Adipocyte (in vitro differentiated cells): ENCODE measurements around the gene ESPNL.
"Not testable (repeated sequence)": the region's sequence is repeated elsewhere in the genome, so short reads cannot be mapped to it uniquely, and the experiment has no call there.

Experiments used
- DNase-seq: peaks from one replicate; pipeline ENCODE4 v3.0.0-alpha.2; 2015; ENCODE audit warnings: low read depth
- H3K27me3 ChIP-seq: replicated peaks from 2 replicates; pipeline ENCODE4 v1.7.0; 2013; ENCODE audit warnings: mild to moderate bottlenecking, low read length, moderate library complexity; ENCODE audit not compliant: control insufficient read depth, insufficient read depth
- H3K36me3 ChIP-seq: 2 replicates; pipeline ENCODE4 v1.7.0; 2013; ENCODE audit warnings: low read length, mild to moderate bottlenecking, moderate library complexity; ENCODE audit not compliant: control insufficient read depth, insufficient read depth, severe bottlenecking
- H3K4me1 ChIP-seq: 2 replicates; pipeline ENCODE4 v1.7.0; 2013; ENCODE audit warnings: mild to moderate bottlenecking, low read length, moderate library complexity; ENCODE audit not compliant: control insufficient read depth, insufficient read depth
- H3K4me3 ChIP-seq: 2 replicates; pipeline ENCODE4 v1.7.0; 2013; ENCODE audit warnings: mild to moderate bottlenecking, low read length, moderate library complexity
- H3K9ac ChIP-seq: 2 replicates; pipeline ENCODE4 v1.7.0; 2013; ENCODE audit warnings: mild to moderate bottlenecking, low read length, moderate library complexity
- H3K9me3 ChIP-seq: 2 replicates; pipeline ENCODE4 v1.7.0; 2013; ENCODE audit warnings: mild to moderate bottlenecking, low read length, moderate library complexity; ENCODE audit not compliant: control insufficient read depth

Gene ESPNL

GRCh38 chr2:238063414-238064189 is 36.5 kb upstream of the ESPNL start:
- H3K9ac ChIP-seq, result no peak overlapping the region
- H3K36me3 ChIP-seq, result peaks cover 21% of the 10 kb centered on the region
- no peak for DNase-seq
- no peaks in the 10 kb centered on the region for H3K27me3 ChIP-seq
- H3K4me1 ChIP-seq, result peaks cover 19% of the 10 kb centered on the region
- H3K4me3 ChIP-seq, result no peak overlapping the region
- H3K9me3 ChIP-seq, result no peaks in the 10 kb centered on the region

- Histone ChIP-seq H3K9ac (no peak overlapping the region), H3K4me3 (no peak overlapping the region), H3K9me3 (no peaks in the 10 kb centered on the region), H3K36me3 (peaks cover 25% of the 10 kb centered on the region), H3K27me3 (no peaks in the 10 kb centered on the region), H3K4me1 (peaks cover 20% of the 10 kb centered on the region)
- DNase-seq, result no peak
These were observed 35.8 kb upstream of the ESPNL start for GRCh38 chr2:238064376-238064775.

- H3K36me3 ChIP-seq, result peaks cover 32% of the 10 kb centered on the region
- H3K4me1 ChIP-seq, result peaks cover 13% of the 10 kb centered on the region
These were observed 34.9 kb upstream of the ESPNL start for GRCh38 chr2:238065071-238065846.

GRCh38 chr2:238066218-238066617 is 33.9 kb upstream of the ESPNL start:
- no peak for DNase-seq
- peaks cover 12% of the 10 kb centered on the region for H3K4me1 ChIP-seq
- H3K27me3 ChIP-seq, result no peaks in the 10 kb centered on the region
- no peak overlapping the region for H3K9ac ChIP-seq
- H3K4me3 ChIP-seq, result no peak overlapping the region
- H3K36me3 ChIP-seq, result peaks cover 32% of the 10 kb centered on the region
- no peaks in the 10 kb centered on the region for H3K9me3 ChIP-seq

More at GRCh38 chr2:238065071-238065846, 34.9 kb upstream of the ESPNL start:
- Histone ChIP-seq H3K9me3 (no peaks in the 10 kb centered on the region), H3K9ac (no peak overlapping the region), H3K27me3 (no peaks in the 10 kb centered on the region), H3K4me3 (no peak overlapping the region)
- DNase-seq, result no peak

- H3K4me3 ChIP-seq, DNase-seq, H3K27me3 ChIP-seq, H3K9me3 ChIP-seq, H3K9ac ChIP-seq: not testable (repeated sequence)
- H3K36me3 ChIP-seq, result peaks cover 35% of the 10 kb centered on the region
- H3K4me1 ChIP-seq, result peaks cover 10% of the 10 kb centered on the region
These were observed 33.4 kb upstream of the ESPNL start for GRCh38 chr2:238066718-238067117.

GRCh38 chr2:238067939-238068338 is 32.2 kb upstream of the ESPNL start:
- Histone ChIP-seq H3K27me3 (no peaks in the 10 kb centered on the region), H3K4me3 (no peak overlapping the region), H3K9me3 (peaks cover 11% of the 10 kb centered on the region), H3K36me3 (peaks cover 47% of the 10 kb centered on the region), H3K4me1 (peaks cover 5% of the 10 kb centered on the region), H3K9ac (no peak overlapping the region)
- DNase-seq, result no peak

GRCh38 chr2:238069021-238069709 is 31.0 kb upstream of the ESPNL start:
- peaks cover 52% of the 10 kb centered on the region for H3K36me3 ChIP-seq
- no peak overlapping the region for H3K9ac ChIP-seq
- H3K27me3 ChIP-seq, result no peaks in the 10 kb centered on the region
- no peak overlapping the region for H3K4me3 ChIP-seq
- no peak for DNase-seq
- peaks cover 21% of the 10 kb centered on the region for H3K9me3 ChIP-seq
- peaks cover 5% of the 10 kb centered on the region for H3K4me1 ChIP-seq

- H3K9me3 ChIP-seq, result peaks cover 21% of the 10 kb centered on the region
- no peak for DNase-seq
- H3K9ac ChIP-seq, result no peak overlapping the region
- H3K36me3 ChIP-seq, result peaks cover 47% of the 10 kb centered on the region
- no peak overlapping the region for H3K4me3 ChIP-seq
- no peaks in the 10 kb centered on the region for H3K27me3 ChIP-seq
- peaks cover 5% of the 10 kb centered on the region for H3K4me1 ChIP-seq
These were observed 30.3 kb upstream of the ESPNL start for GRCh38 chr2:238069877-238070276.

GRCh38 chr2:238075397-238075796 is 24.7 kb upstream of the ESPNL start:
- Histone ChIP-seq H3K27me3 (no peaks in the 10 kb centered on the region), H3K9ac (no peak overlapping the region), H3K4me1 (no peaks in the 10 kb centered on the region), H3K9me3 (peaks cover 25% of the 10 kb centered on the region), H3K4me3 (no peak overlapping the region), H3K36me3 (peaks cover 20% of the 10 kb centered on the region)
- no peak for DNase-seq

GRCh38 chr2:238077292-238077691 is 22.8 kb upstream of the ESPNL start:
- Histone ChIP-seq H3K9me3 (peaks cover 20% of the 10 kb centered on the region), H3K27me3 (no peaks in the 10 kb centered on the region), H3K4me3 (no peak overlapping the region), H3K4me1 (no peaks in the 10 kb centered on the region), H3K9ac (no peak overlapping the region), H3K36me3 (peaks cover 23% of the 10 kb centered on the region)
- DNase-seq, result no peak

GRCh38 chr2:238079874-238080327 is 20.2 kb upstream of the ESPNL start:
- DNase-seq, result no peak
- no peaks in the 10 kb centered on the region for H3K27me3 ChIP-seq
- H3K36me3 ChIP-seq, result peaks cover 27% of the 10 kb centered on the region

More at GRCh38 chr2:238079874-238080327, 20.2 kb upstream of the ESPNL start:
- no peak overlapping the region for H3K4me3 ChIP-seq
- no peaks in the 10 kb centered on the region for H3K4me1 ChIP-seq
- H3K9ac ChIP-seq, result no peak overlapping the region
- H3K9me3 ChIP-seq, result peaks cover 4% of the 10 kb centered on the region
